GM19043 (cell line): Measurements from ENCODE around the gene CCL11.

Experiments used
- ATAC-seq: cut with Tn5 transposase; IDR thresholded peaks from one replicate; pipeline ENCODE4 v1.9.1; 2021; ENCODE audit warnings: low read depth; ENCODE audit not compliant: unreplicated experiment

Gene CCL11

DNA sequence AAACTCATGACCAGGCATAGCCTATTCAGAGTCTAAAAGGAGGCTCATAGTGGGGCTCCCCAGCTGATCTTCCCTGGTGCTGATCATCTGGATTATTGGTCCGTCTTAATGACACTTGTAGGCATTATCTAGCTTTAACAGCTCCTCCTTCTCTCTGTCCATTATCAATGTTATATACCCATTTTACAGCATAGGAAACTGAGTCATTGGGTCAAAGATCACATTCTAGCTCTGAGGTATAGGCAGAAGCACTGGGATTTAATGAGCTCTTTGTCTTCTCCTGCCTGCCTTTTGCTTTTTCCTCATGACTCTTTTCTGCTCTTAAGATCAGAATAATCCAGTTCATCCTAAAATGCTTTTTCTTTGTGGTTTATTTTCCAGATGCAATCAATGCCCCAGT lies 29.7 kb upstream of the CCL11 start:
- ATAC-seq: no peak

DNA sequence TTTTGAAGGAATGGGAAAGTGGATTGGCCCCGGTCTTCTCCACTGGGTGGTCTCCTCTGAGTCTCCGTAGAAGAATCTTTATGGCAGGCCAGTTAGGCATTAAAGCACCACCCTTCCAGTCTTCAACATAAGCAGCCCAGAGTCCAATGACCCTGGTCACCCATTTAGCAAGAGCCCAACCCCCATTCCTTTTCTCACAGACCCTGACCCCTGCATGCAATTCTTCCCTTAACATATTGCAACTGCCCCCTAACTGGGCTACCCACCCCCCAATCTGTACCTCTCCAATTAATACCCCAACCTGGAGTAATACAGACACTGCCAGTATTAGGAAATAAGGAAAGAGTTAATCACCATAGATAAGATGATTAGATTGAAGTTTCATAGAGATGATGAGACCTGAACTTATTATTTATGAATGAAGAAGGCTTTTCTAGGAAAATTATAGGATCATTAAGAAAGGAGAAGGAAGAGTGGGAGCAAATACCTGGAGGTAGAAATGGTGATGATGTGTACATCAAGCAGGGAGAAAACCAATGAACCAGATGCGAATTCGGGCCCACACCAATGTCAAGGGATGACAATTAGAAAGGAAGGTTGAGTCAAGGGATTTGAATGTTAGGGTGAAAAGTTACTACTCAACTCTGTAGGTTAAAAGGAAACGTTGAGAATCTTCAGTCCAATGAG lies 28.1 kb upstream of the CCL11 start:
- ATAC-seq: no peak

- no peak for ATAC-seq
Observed at GRCh38 chr17:34257986-34258326, 27.6 kb upstream of the CCL11 start.

DNA sequence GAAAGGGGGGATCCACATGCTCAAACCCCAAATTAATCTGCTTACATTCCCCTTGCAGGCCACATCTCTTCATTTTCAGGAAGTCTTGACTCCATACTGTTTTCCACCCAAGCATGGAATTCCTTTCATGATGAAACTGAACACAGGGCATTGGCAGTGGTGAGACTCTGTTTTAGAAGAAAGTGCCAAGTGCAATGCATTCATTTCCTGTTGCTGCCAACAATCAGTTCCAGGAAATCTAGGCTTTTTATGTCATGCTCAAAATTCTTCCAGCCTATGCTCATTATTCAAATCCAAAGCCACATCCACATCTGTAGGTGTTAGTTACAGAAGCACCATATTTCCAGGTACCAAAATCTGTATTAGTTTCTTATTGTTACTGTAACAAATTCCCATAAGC lies 26.4 kb upstream of the CCL11 start:
- no peak for ATAC-seq

DNA sequence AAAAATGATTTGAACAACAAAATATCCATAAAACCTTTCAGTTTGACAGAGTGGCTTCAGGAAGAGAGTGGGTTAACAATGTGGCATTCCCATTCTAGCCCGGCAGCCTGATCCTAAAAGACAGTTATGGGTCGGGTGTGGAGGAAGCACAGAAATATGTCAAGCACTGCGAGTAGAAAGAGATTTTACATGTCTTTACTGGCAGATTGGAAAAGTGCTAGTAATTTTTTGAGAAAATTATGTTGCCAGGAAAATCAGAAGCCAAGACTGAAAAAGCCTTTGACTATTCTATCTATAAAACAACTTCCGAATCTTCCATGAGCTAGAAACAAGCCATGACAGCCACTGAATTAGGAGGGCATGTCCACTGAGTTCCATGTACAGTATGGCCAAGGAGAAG lies 24.7 kb upstream of the CCL11 start:
- no peak for ATAC-seq

- ATAC-seq: no peak
Observed at GRCh38 chr17:34261568-34262337, 23.8 kb upstream of the CCL11 start.

DNA sequence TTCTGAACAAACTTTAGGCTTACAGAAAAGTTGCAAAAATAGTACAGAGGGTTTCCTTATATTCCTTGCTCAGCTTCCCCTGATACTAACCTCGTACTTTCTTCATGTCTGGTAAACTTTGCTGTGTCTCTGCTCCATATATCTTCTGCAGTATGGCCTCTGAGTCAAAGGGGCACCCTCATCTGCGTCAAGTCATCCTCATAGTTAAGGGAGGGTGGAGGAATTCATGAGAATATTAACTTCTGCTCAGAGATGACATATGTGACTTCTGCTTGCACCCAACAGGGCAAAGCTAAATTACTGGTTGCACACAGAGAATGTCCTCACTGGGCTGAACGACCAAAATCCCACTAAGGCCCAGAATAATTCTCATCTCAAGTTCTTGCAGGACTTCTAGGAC lies 19.8 kb upstream of the CCL11 start:
- ATAC-seq: no peak

GRCh38 chr17:34269969-34270368 lies 15.6 kb upstream of the CCL11 start, which contains the start of gene CCL7:
TSS of gene CCL7 (plus strand) at chr17:34270221. CDS start at chr17:34270291, 70 bp downstream.
- no peak for ATAC-seq

DNA sequence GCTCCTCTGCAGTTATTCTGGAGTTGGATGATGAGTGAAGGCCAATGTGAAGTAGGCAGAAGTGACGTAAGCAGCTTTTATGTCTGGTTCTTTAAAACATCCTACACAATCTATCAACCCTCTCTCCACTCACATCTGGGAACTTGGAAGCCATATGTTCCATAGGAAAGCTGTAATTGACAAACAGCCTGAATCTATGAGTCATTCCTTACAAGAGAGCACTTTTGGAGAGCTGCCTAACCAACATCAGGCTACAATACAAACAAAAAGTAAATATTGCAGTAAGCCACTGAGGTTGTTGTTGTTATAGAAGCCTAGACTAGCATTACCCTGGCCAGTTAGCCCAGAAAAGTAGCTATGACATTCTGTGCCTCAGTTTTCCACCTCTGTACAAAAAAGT lies 9.7 kb upstream of the CCL11 start:
- ATAC-seq: no peak

GRCh38 chr17:34276826-34277225 lies 8.7 kb upstream of the CCL11 start:
- no peak for ATAC-seq

- ATAC-seq: no peak
Observed at GRCh38 chr17:34283571-34283970, 2.0 kb upstream of the CCL11 start.

DNA sequence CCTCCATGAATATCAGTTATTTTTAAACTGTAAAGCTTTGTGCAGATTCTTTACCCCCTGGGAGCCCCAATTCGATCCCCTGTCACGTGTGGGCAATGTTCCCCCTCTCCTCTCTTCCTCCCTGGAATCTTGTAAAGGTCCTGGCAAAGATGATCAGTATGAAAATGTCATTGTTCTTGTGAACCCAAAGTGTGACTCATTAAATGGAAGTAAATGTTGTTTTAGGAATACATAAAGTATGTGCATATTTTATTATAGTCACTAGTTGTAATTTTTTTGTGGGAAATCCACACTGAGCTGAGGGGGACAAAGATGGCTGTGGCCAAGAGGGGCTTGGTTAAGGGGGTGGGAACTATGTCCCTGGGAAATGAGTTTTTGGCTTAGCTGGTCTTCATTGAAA lies 2.3 kb downstream of the CCL11 start:
- no peak for ATAC-seq

DNA sequence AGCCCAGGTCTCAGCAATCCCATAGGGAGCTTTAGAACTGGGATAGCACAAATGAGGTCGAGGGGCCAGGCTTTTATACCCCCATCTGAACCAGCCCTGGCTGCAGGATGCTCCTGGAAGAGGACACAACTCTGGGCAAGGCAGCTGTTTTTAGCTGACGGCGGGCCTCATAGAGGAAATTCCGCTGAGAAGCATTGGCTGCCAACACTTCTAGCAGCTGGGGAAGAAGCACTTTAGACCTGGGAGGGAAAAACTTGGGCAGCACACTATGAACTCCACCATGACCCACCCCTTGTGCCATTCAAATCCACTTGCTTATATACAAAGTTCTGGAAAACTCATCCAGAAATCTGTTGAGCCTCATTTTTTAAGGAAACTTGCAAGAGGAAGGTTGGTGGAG lies 5.0 kb downstream of the CCL11 start:
- no peak for ATAC-seq

DNA sequence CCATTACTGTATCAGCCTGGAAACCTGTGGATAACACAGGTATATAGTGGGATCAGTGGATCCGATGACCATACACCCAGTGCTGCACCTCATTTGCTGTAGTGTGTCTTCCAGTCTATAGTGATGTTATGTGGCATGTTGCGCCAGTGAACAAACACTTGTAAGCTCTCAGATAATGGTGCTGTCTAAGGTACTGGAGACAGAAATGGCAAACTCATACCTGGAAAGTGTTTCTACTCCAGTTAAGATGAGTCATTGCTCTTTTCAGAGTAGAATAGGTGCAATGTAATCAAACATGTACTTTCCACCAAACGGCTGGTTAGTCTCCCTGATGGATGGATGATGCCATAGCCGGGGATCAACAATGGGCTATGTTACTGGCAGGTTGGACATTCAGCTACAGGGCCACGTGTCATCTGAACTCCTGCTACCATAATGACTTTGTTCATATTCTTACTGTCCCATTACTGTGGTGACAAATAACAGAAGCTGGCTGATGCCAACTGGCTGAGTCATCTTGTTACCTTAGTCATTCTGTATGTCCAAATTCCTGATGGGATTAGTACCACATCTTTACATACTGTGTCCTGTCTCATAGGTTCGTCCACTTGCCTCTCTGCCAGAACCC lies 6.3 kb downstream of the CCL11 start:
- no peak for ATAC-seq

GRCh38 chr17:34299027-34299426 lies 13.5 kb downstream of the CCL11 start:
- ATAC-seq: no peak

DNA sequence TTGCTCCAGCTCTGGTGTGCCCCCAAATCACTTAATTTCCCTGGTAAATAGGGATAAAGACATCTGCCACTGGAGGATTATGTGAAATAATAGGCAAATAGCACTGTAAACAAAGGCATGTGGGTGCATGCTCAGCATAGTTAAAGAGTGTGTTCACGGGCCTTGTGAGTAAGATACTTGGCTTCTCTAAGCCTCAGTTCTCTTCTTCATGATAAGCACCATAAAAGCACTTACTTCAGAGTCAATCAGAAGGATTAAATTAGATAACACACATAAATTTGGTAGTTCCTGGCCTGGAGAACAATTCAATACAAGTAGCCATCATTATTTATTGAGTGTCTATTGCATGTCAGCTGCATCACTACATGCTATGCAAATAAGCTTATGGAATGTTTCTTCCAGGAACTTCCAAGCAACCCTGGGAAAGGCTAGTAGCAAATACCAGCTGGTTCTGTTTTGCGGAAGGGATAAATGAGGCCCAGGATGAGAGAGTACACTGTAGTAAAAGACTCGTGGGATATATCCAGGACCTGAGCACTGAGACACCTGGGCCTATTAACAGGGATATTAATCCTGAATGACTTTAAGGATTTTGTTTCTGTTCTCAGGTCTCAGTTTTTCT lies 14.5 kb downstream of the CCL11 start:
- ATAC-seq: no peak

- ATAC-seq: no peak
Observed at GRCh38 chr17:34300652-34301370, 15.3 kb downstream of the CCL11 start.

- no peak for ATAC-seq
Observed at GRCh38 chr17:34301986-34302385, 16.4 kb downstream of the CCL11 start.

GRCh38 chr17:34302636-34303035 lies 17.1 kb downstream of the CCL11 start:
- no peak for ATAC-seq

DNA sequence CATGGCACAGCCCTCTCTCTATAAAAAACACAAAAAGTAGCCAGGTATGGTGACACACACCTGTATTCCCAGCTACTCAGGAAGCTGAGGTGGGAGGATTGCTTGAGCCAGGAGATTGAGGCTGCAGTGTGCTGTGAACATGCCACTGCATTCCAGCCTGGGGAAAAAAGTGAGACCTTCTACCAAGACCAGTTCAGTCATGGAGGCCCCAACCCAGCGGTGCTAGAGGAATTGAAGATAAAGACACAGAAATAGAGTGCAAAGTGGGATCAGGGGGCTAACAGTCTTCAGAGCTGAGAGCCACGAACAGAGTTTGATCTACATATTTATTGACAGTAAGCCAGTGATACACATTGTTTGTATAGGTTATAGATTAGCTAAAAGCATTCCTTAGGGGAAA lies 18.1 kb downstream of the CCL11 start:
- no peak for ATAC-seq

DNA sequence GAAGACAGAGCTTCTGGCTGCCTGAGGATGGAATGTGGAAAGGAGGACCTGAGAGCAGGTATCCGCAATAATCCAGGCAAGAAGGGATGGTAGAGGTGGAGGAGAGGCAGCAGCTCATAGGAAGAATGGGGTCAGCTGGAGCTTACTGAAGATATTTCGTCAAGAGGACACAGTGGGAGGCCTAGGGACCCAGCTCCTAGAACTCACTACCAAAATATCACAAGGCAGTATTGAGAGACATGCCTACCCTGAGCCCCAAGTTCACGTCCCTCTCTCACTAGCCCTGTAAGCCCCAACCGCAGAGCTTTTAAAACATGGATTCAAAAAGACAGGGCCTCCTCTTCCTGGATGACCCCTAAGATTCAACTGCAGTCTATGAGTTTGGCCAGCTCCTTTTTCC lies 19.5 kb downstream of the CCL11 start:
- no peak for ATAC-seq
